Measurements from ENCODE around the gene HPS1.

DNA sequence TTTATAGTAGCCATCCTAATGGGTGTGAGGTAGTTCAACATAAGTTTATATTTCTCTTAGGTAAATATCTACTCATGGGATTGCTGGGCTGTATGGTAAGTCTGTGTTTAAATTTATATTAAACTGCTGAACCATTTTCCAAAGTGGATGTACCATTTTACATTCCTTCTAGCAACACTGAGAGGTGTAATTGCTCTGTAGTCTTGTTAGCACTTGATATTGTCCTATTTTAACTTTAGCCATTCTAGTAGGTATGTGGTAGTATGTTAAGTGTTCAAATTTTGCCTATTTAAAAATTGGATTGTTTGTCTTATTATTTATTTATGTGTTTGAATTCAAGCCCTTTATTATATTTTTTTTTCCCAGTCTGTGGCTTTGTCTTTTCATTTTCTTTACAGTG lies 2.6 kb upstream of the HPS1 start:
- TF ChIP-seq POLR2A (IDR thresholded peaks at IDR 0.05), result no peak
- TF ChIP-seq, protein P1, sequence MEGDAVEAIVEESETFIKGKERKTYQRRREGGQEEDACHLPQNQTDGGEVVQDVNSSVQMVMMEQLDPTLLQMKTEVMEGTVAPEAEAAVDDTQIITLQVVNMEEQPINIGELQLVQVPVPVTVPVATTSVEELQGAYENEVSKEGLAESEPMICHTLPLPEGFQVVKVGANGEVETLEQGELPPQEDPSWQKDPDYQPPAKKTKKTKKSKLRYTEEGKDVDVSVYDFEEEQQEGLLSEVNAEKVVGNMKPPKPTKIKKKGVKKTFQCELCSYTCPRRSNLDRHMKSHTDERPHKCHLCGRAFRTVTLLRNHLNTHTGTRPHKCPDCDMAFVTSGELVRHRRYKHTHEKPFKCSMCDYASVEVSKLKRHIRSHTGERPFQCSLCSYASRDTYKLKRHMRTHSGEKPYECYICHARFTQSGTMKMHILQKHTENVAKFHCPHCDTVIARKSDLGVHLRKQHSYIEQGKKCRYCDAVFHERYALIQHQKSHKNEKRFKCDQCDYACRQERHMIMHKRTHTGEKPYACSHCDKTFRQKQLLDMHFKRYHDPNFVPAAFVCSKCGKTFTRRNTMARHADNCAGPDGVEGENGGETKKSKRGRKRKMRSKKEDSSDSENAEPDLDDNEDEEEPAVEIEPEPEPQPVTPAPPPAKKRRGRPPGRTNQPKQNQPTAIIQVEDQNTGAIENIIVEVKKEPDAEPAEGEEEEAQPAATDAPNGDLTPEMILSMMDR (IDR thresholded peaks at IDR 0.05), result no peak
